ENCODE data around the gene STARD8. TPM values are rescaled to one million over a fixed set of nuclear protein-coding genes. Genes with fewer than 3 reads are reported as not detected.

The STARD8 gene
- total RNA-seq, 6 experiments from 2014 or later, result 1.9 to 3.6 (median 3.0) TPM

GRCh38 chrX:68757331-68757730 is 109.9 kb downstream of the STARD8 start:
- no peaks in the 10 kb centered on the region for H3K4me1 Mint-ChIP-seq (ENCODE audit: low read depth)
- no peak overlapping the region for H3K27ac Mint-ChIP-seq
- H3K4me3 Mint-ChIP-seq, result no peak overlapping the region
- TF ChIP-seq CTCF (IDR thresholded peaks at IDR 0.05), result no peak
- peaks cover 8% of the 10 kb centered on the region for H3K27me3 Mint-ChIP-seq (ENCODE audit: insufficient read depth)
- no peaks in the 10 kb centered on the region for H3K9me3 Mint-ChIP-seq
- no peaks in the 10 kb centered on the region for H3K36me3 Mint-ChIP-seq (ENCODE audit: low read depth)
- no peak for DNase-seq

GRCh38 chrX:68757731-68758130 is 110.3 kb downstream of the STARD8 start:
- TF ChIP-seq CTCF (IDR thresholded peaks at IDR 0.05), result no peak
- H3K36me3 Mint-ChIP-seq (ENCODE audit: low read depth), result no peaks in the 10 kb centered on the region
- no peak overlapping the region for H3K4me3 Mint-ChIP-seq
- no peak overlapping the region for H3K27ac Mint-ChIP-seq
- H3K9me3 Mint-ChIP-seq, result no peaks in the 10 kb centered on the region
- peaks cover 8% of the 10 kb centered on the region for H3K27me3 Mint-ChIP-seq (ENCODE audit: insufficient read depth)
- H3K4me1 Mint-ChIP-seq (ENCODE audit: low read depth), result no peaks in the 10 kb centered on the region
- DNase-seq, result no peak

- Mint-ChIP-seq H3K4me1 (ENCODE audit: low read depth) (no peaks in the 10 kb centered on the region), H3K36me3 (ENCODE audit: low read depth) (no peaks in the 10 kb centered on the region), H3K4me3 (no peak overlapping the region), H3K27me3 (ENCODE audit: insufficient read depth) (peaks cover 10% of the 10 kb centered on the region), H3K9me3 (no peaks in the 10 kb centered on the region), H3K27ac (no peak overlapping the region)
- no peak for TF ChIP-seq CTCF (IDR thresholded peaks at IDR 0.05)
- no peak for DNase-seq
These were observed 111.2 kb downstream of the STARD8 start for GRCh38 chrX:68758671-68759070.

- no peak for TF ChIP-seq CTCF (IDR thresholded peaks at IDR 0.05)
These were observed 113.6 kb downstream of the STARD8 start for GRCh38 chrX:68761086-68761485.

GRCh38 chrX:68762766-68763165 is 115.3 kb downstream of the STARD8 start:
- DNase-seq, result no peak
- Mint-ChIP-seq H3K4me3 (no peak overlapping the region), H3K27me3 (ENCODE audit: insufficient read depth) (peaks cover 10% of the 10 kb centered on the region), H3K27ac (no peak overlapping the region), H3K4me1 (ENCODE audit: low read depth) (no peaks in the 10 kb centered on the region), H3K9me3 (no peaks in the 10 kb centered on the region), H3K36me3 (ENCODE audit: low read depth) (no peaks in the 10 kb centered on the region)
- TF ChIP-seq CTCF (IDR thresholded peaks at IDR 0.05), result no peak

More at GRCh38 chrX:68761086-68761485, 113.6 kb downstream of the STARD8 start:
- Mint-ChIP-seq H3K36me3 (ENCODE audit: low read depth) (no peaks in the 10 kb centered on the region), H3K9me3 (no peaks in the 10 kb centered on the region), H3K27me3 (ENCODE audit: insufficient read depth) (peaks cover 13% of the 10 kb centered on the region), H3K4me3 (no peak overlapping the region), H3K27ac (no peak overlapping the region), H3K4me1 (ENCODE audit: low read depth) (no peaks in the 10 kb centered on the region)
- DNase-seq, result no peak

- peaks cover 13% of the 10 kb centered on the region for H3K27me3 Mint-ChIP-seq (ENCODE audit: insufficient read depth)
- no peak for DNase-seq
- no peak overlapping the region for H3K27ac Mint-ChIP-seq
- no peaks in the 10 kb centered on the region for H3K36me3 Mint-ChIP-seq (ENCODE audit: low read depth)
- H3K9me3 Mint-ChIP-seq, result no peaks in the 10 kb centered on the region
- TF ChIP-seq CTCF (IDR thresholded peaks at IDR 0.05), result no peak
- no peaks in the 10 kb centered on the region for H3K4me1 Mint-ChIP-seq (ENCODE audit: low read depth)
- H3K4me3 Mint-ChIP-seq, result no peak overlapping the region
These were observed 116.0 kb downstream of the STARD8 start for GRCh38 chrX:68763481-68763880.

Data from HFFc6 (cell line).